ENCODE measurements around the gene LAMP1. TPM values are rescaled to one million over a fixed set of nuclear protein-coding genes. Genes with fewer than 3 reads are reported as not detected.
"Not testable (repeated sequence)": the region's sequence is repeated elsewhere in the genome, so short reads cannot be mapped to it uniquely, and the experiment has no call there.

LAMP1 gene
- 104 TPM for total RNA-seq
- long read RNA-seq, transcript LAMP1-201 (9 exons, 2,699 nt): major isoform, 81 of 86 reads
- long read RNA-seq, partial matches to known transcripts: 1 of 86 reads
- long read RNA-seq, other reads (novel, unspliced or antisense): 4 of 86 reads

DNA sequence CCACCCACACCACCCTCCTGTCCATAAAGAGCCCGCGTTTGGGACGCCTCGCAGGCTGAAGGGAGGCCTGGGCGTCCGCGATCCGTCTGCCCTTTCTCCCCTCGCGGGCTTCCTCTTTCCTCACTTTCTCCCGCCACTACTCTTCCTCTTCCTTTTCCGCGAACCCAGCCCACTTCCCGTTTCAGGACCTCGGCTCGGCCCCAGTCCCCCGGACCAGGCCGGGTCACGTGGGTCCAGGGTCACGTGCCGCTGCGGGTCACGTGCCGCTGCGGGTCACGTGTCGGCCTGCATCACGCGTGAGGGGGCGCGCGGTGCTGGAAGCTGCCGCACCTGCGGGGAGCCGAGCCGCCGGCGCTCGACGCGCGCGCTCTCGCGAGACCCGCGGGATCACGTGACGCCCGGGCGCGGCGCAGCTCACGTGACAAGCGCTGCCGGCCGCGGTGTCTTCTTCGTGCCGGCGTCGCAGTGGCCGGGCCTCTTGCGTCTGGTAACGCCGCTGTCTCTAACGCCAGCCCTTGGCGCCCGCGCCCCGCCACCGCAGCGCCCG lies at the start of gene LAMP1:
LAMP1 (plus strand) TSS at position 417 of the 547 bp plus-strand sequence. CDS start 196 bp downstream, outside the sequence.
- ATAC-seq (peak; percentile 96), DNase-seq (ENCODE audit: missing footprints) (peak; percentile 99)
- intact Hi-C loops (cut with DNase I): no loop called here

DNA sequence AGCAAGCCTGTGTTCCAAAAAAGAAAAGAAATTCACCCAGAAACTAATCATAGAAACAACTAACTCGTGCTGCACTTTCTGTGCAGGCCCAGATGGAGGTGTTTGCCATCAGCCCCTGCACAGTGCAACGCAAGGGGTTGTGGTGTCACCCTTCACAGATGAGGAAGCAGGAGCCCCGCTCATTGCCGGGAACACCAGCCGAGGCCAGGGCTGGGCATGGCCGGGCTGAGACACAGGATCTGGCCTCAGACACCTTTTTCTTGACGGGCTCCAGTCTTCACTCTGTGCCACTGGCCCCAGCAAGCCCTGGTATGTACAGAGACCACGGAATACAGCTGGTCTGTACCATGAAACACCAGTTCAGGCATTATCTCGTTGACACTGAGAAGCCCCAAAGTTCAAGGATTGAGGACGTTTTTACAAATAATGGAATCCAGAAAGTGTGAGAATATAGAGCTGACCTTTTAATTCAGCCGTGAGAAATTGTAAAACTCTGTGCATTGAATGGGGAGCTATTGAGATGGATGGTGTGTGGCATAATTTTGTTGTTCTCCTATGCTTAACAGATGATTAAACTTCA lies 44.4 kb upstream of the LAMP1 start:
- DNase-seq (ENCODE audit: missing footprints) (no peak), ATAC-seq (no peak)
- intact Hi-C loops (cut with DNase I): no loop called here

GRCh38 chr13:113257908-113258307 lies 39.1 kb upstream of the LAMP1 start:
- ATAC-seq; DNase-seq (ENCODE audit: missing footprints); intact Hi-C loops (cut with DNase I): not testable (repeated sequence)

- intact Hi-C loops (cut with DNase I): no loop called here
- DNase-seq (ENCODE audit: missing footprints) (no peak), ATAC-seq (no peak)
These were observed 38.6 kb upstream of the LAMP1 start for GRCh38 chr13:113258321-113259054.

- intact Hi-C loops (cut with DNase I): no loop called here
- no peak for ATAC-seq
- DNase-seq (ENCODE audit: missing footprints): no peak
These were observed 36.0 kb upstream of the LAMP1 start for GRCh38 chr13:113260996-113261395.

DNA sequence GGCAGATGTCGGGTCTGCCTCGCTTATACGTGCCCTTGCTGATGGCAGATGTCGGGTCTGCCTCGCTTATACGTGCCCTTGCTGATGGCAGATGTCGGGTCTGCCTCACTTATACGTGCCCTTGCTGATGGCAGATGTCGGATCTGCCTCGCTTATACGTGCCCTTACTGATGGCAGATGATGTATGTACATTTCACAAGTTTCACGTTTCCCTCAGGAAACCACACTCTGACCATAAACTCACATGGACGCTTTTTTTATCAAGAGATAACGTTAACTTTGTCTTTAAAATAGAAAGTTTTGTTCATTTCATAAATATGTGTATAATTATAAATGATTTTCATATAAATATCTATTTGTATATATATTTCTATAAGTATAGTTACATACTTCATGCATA lies 34.0 kb upstream of the LAMP1 start:
- not testable (repeated sequence) for DNase-seq (ENCODE audit: missing footprints)

GRCh38 chr13:113267642-113268405 lies 29.2 kb upstream of the LAMP1 start:
- intact Hi-C loops (cut with DNase I): no loop called here

More for the DNA sequence above, 34.0 kb upstream of the LAMP1 start:
- intact Hi-C loops (cut with DNase I); ATAC-seq: not testable (repeated sequence)

DNA sequence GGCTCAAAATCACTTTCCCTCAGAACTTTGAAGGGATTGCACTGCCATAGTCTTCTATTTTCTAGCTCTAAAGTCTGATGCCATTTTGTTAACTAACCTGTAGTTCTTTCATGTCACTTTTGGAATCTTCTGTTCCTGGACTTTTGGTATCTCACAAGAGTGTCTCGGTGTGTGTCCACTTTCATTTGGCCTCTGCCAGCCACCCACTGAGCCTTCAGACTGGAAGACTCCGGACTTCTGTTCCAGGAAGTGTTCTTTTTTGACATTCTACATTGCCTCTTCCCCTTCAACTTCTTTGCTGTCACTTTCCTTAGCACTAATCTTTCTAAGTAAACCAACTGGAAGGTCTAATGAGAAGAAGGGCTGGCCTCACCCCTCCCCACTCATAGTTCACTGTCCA lies 25.0 kb upstream of the LAMP1 start:
- ATAC-seq: no peak
- no peak for DNase-seq (ENCODE audit: missing footprints)
- intact Hi-C loops (cut with DNase I): no loop called here

More at GRCh38 chr13:113267642-113268405, 29.2 kb upstream of the LAMP1 start:
- peak; percentile 26 for ATAC-seq
- no peak for DNase-seq (ENCODE audit: missing footprints)

DNA sequence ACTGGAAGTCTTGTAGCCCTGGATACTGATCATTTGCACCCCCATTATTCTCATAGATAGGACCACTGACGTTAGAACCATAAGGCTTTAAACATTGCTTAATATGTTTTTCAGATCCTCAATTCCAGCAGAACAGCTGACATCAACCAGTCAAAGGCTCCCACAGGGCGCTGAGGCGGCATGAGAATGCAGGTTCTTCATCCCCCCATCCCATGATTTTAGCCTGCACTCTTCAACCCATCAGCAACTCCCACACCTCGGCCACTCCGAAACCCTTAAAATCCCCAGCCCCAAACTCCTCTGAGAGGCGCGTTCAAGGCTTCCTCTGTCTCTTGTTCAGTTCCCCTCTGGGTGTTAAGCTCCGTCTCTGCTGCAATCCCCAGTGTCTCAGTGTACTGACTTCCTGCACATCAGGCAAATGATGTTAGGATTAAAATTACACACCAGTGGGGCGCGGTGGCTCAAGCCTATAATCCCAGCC lies 24.3 kb upstream of the LAMP1 start:
- no peak for DNase-seq (ENCODE audit: missing footprints)
- ATAC-seq: peak; percentile 29
- intact Hi-C loops (cut with DNase I): no loop called here

GRCh38 chr13:113273321-113273720 lies 23.7 kb upstream of the LAMP1 start:
- DNase-seq (ENCODE audit: missing footprints): no peak
- no peak for ATAC-seq
- intact Hi-C loops (cut with DNase I): no loop called here

DNA sequence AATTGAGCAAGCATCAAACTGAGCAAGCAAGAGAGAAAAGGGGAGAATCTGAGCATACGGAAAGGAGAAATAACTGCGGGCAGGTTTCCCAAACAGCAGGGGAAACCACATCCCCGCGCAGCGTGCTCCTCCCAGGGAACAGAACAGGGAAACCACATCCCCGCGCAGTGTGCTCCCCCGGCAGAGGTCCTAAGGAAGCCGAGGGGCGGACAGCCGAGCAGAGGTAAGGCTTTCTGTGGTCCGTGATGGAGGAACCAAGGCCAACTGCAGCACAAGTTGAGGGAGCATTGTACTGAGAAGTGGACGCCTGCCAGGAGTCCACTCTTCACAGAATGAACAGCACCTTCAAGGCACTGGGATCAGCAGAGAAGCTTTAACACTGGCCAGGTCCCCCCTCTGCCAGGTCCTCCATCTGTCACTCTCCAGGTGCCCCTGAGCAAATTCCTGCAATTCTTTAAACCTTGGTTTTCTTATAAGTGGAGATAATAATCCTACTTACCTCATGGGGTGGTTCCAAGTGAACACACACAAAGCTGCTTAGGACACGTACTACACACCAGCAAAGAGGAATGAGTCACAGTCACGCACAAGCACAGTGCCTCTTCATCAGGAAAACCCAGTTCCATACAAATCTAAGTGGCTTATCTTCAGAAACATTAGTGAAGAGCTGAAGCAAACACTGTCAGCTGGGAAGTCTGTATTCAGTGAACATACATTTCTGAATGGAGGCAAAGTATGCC lies 23.0 kb upstream of the LAMP1 start:
- DNase-seq (ENCODE audit: missing footprints): no peak
- no peak for ATAC-seq
- intact Hi-C loops (cut with DNase I): no loop called here

- intact Hi-C loops (cut with DNase I): loop anchor here (5.0 kb wide), 1 partner anchor 118 kb away; no protein-coding TSS in a partner anchor
These were observed 22.3 kb upstream of the LAMP1 start for GRCh38 chr13:113274721-113275120.

GRCh38 chr13:113275387-113275786 lies 21.7 kb upstream of the LAMP1 start:
- intact Hi-C loops (cut with DNase I): loop anchor here (5.0 kb wide), 1 partner anchor 117 kb away; no protein-coding TSS in a partner anchor
- ATAC-seq: no peak
- DNase-seq (ENCODE audit: missing footprints): no peak

More at GRCh38 chr13:113274721-113275120, 22.3 kb upstream of the LAMP1 start:
- no peak for DNase-seq (ENCODE audit: missing footprints)
- no peak for ATAC-seq

DNA sequence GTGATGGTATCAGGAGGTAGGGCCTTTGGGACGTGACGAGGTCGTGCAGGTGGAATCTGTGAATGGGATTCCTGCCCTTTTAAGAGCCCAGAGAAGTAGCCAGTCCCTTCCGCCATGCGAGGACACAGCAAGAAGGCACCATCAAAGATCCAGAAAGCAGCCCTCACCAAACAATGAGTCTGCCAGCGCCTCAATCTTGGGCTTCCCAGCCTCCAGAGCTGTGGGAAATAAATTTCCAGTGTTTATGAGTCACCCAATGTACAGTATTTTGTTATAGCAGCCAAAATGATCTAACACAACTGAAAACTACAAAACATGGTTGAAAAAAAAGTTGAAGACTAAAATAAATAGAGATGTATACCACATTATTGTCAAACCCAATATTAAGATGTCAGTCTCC lies 16.9 kb upstream of the LAMP1 start:
- ATAC-seq (no peak), DNase-seq (ENCODE audit: missing footprints) (no peak)
- intact Hi-C loops (cut with DNase I): no loop called here

DNA sequence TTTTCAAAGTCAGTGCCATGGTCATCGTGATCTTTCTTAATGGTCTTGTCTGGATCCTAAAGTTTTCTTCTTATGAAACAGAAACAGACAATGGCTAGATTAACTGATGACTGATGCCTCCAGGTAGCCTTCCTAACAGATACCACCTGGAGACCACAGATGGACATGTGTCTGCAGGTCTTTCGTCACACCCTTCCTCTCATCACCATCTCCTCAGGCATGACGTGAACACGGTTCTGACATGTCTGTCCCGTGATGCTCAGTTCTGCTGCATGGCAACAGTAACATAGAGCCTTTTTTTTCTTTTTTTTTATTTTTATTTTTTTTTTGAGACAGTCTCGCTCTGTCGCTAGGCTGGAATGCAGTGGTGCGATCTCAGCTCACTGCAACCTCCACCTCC lies 13.1 kb upstream of the LAMP1 start:
- DNase-seq (ENCODE audit: missing footprints) (no peak), ATAC-seq (no peak)
- intact Hi-C loops (cut with DNase I): no loop called here

GRCh38 chr13:113288880-113289279 lies 8.2 kb upstream of the LAMP1 start:
- ATAC-seq (no peak), DNase-seq (ENCODE audit: missing footprints) (no peak)
- intact Hi-C loops (cut with DNase I): no loop called here

DNA sequence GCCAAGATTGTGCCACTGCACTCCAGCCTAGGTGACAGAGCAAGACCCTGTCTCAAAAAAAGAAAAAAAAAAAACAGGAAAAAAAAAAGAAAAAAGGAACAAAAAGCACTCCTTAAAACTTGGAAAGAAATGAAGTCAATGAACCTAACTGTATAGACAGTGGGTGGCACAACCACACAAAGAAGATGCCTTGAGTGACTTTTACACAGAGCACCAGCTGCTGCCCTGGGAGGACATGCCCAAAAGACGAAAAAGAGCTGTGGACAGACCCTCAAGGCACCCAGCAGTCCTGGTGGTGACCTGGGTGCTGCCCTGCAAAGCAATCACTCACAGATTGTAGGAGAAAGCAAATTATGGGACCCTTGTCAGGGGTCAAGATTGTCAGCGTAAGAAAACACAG lies 5.9 kb upstream of the LAMP1 start:
- intact Hi-C loops (cut with DNase I): no loop called here
- ATAC-seq (no peak), DNase-seq (ENCODE audit: missing footprints) (no peak)

Measured in Right ventricle myocardium inferior (tissue), 1 donor.